ENCODE measurements around the gene PSMD6.

PSMD6 gene

GRCh38 chr3:64058566-64058965 is 35.3 kb upstream of the PSMD6 start:
- no peaks in the 10 kb centered on the region for H3K27me3 ChIP-seq (ENCODE audit: control insufficient read depth in 2 of 2, insufficient read depth in 2 of 2, low read length in 2 of 2)
- no peak overlapping the region for H3K9ac ChIP-seq (ENCODE audit: low read depth in 1 of 2, low read length in 2 of 2)
- no peak overlapping the region for H3K27ac ChIP-seq (ENCODE audit: low read depth in 2 of 2, low read length in 2 of 2)
- H3K36me3 ChIP-seq (ENCODE audit: control insufficient read depth in 2 of 2, insufficient read depth in 2 of 2, low read length in 2 of 2) = no peaks in the 10 kb centered on the region
- no peaks in the 10 kb centered on the region for H3K9me3 ChIP-seq (ENCODE audit: control insufficient read depth in 2 of 2, low read length in 2 of 2)
- no peaks in the 10 kb centered on the region for H3K4me1 ChIP-seq (ENCODE audit: control insufficient read depth in 2 of 2, insufficient read depth in 2 of 2, low read length in 2 of 2)
- no peak overlapping the region for H3K4me3 ChIP-seq (ENCODE audit: low read length in 2 of 2)

GRCh38 chr3:64057231-64057630 is 33.9 kb upstream of the PSMD6 start:
- Histone ChIP-seq H3K4me1 (ENCODE audit: control insufficient read depth in 2 of 2, insufficient read depth in 2 of 2, low read length in 2 of 2) (no peaks in the 10 kb centered on the region), H3K27me3 (ENCODE audit: control insufficient read depth in 2 of 2, insufficient read depth in 2 of 2, low read length in 2 of 2) (no peaks in the 10 kb centered on the region), H3K9ac (ENCODE audit: low read depth in 1 of 2, low read length in 2 of 2) (no peak overlapping the region), H3K9me3 (ENCODE audit: control insufficient read depth in 2 of 2, low read length in 2 of 2) (no peaks in the 10 kb centered on the region), H3K36me3 (ENCODE audit: control insufficient read depth in 2 of 2, insufficient read depth in 2 of 2, low read length in 2 of 2) (no peaks in the 10 kb centered on the region), H3K27ac (ENCODE audit: low read depth in 2 of 2, low read length in 2 of 2) (no peak overlapping the region), H3K4me3 (ENCODE audit: low read length in 2 of 2) (no peak overlapping the region)

- no peak overlapping the region for H3K27ac ChIP-seq (ENCODE audit: low read depth in 2 of 2, low read length in 2 of 2)
- no peaks in the 10 kb centered on the region for H3K4me1 ChIP-seq (ENCODE audit: control insufficient read depth in 2 of 2, insufficient read depth in 2 of 2, low read length in 2 of 2)
- no peaks in the 10 kb centered on the region for H3K36me3 ChIP-seq (ENCODE audit: control insufficient read depth in 2 of 2, insufficient read depth in 2 of 2, low read length in 2 of 2)
- H3K9ac ChIP-seq (ENCODE audit: low read depth in 1 of 2, low read length in 2 of 2) = no peak overlapping the region
- H3K4me3 ChIP-seq (ENCODE audit: low read length in 2 of 2) = no peak overlapping the region
- no peaks in the 10 kb centered on the region for H3K27me3 ChIP-seq (ENCODE audit: control insufficient read depth in 2 of 2, insufficient read depth in 2 of 2, low read length in 2 of 2)
- no peaks in the 10 kb centered on the region for H3K9me3 ChIP-seq (ENCODE audit: control insufficient read depth in 2 of 2, low read length in 2 of 2)
These were observed 33.4 kb upstream of the PSMD6 start for GRCh38 chr3:64056606-64057180.

- Histone ChIP-seq H3K36me3 (ENCODE audit: control insufficient read depth in 2 of 2, insufficient read depth in 2 of 2, low read length in 2 of 2) (no peaks in the 10 kb centered on the region), H3K27me3 (ENCODE audit: control insufficient read depth in 2 of 2, insufficient read depth in 2 of 2, low read length in 2 of 2) (no peaks in the 10 kb centered on the region), H3K4me3 (ENCODE audit: low read length in 2 of 2) (no peak overlapping the region), H3K4me1 (ENCODE audit: control insufficient read depth in 2 of 2, insufficient read depth in 2 of 2, low read length in 2 of 2) (no peaks in the 10 kb centered on the region), H3K27ac (ENCODE audit: low read depth in 2 of 2, low read length in 2 of 2) (no peak overlapping the region), H3K9me3 (ENCODE audit: control insufficient read depth in 2 of 2, low read length in 2 of 2) (no peaks in the 10 kb centered on the region), H3K9ac (ENCODE audit: low read depth in 1 of 2, low read length in 2 of 2) (no peak overlapping the region)
These were observed 31.8 kb upstream of the PSMD6 start for GRCh38 chr3:64055076-64055475.

- no peaks in the 10 kb centered on the region for H3K36me3 ChIP-seq (ENCODE audit: control insufficient read depth in 2 of 2, insufficient read depth in 2 of 2, low read length in 2 of 2)
- H3K9me3 ChIP-seq (ENCODE audit: control insufficient read depth in 2 of 2, low read length in 2 of 2) = no peaks in the 10 kb centered on the region
These were observed 31.2 kb upstream of the PSMD6 start for GRCh38 chr3:64054488-64054887.

GRCh38 chr3:64053581-64053980 is 30.3 kb upstream of the PSMD6 start:
- Histone ChIP-seq H3K4me3 (ENCODE audit: low read length in 2 of 2) (no peak overlapping the region), H3K9ac (ENCODE audit: low read depth in 1 of 2, low read length in 2 of 2) (no peak overlapping the region), H3K36me3 (ENCODE audit: control insufficient read depth in 2 of 2, insufficient read depth in 2 of 2, low read length in 2 of 2) (no peaks in the 10 kb centered on the region), H3K27ac (ENCODE audit: low read depth in 2 of 2, low read length in 2 of 2) (no peak overlapping the region), H3K9me3 (ENCODE audit: control insufficient read depth in 2 of 2, low read length in 2 of 2) (no peaks in the 10 kb centered on the region), H3K4me1 (ENCODE audit: control insufficient read depth in 2 of 2, insufficient read depth in 2 of 2, low read length in 2 of 2) (no peaks in the 10 kb centered on the region), H3K27me3 (ENCODE audit: control insufficient read depth in 2 of 2, insufficient read depth in 2 of 2, low read length in 2 of 2) (no peaks in the 10 kb centered on the region)

More at GRCh38 chr3:64054488-64054887, 31.2 kb upstream of the PSMD6 start:
- no peaks in the 10 kb centered on the region for H3K27me3 ChIP-seq (ENCODE audit: control insufficient read depth in 2 of 2, insufficient read depth in 2 of 2, low read length in 2 of 2)
- no peak overlapping the region for H3K9ac ChIP-seq (ENCODE audit: low read depth in 1 of 2, low read length in 2 of 2)
- no peak overlapping the region for H3K4me3 ChIP-seq (ENCODE audit: low read length in 2 of 2)
- H3K27ac ChIP-seq (ENCODE audit: low read depth in 2 of 2, low read length in 2 of 2) = no peak overlapping the region
- no peaks in the 10 kb centered on the region for H3K4me1 ChIP-seq (ENCODE audit: control insufficient read depth in 2 of 2, insufficient read depth in 2 of 2, low read length in 2 of 2)

- Histone ChIP-seq H3K36me3 (ENCODE audit: control insufficient read depth in 2 of 2, insufficient read depth in 2 of 2, low read length in 2 of 2) (no peaks in the 10 kb centered on the region), H3K9ac (ENCODE audit: low read depth in 1 of 2, low read length in 2 of 2) (no peak overlapping the region), H3K4me1 (ENCODE audit: control insufficient read depth in 2 of 2, insufficient read depth in 2 of 2, low read length in 2 of 2) (no peaks in the 10 kb centered on the region), H3K9me3 (ENCODE audit: control insufficient read depth in 2 of 2, low read length in 2 of 2) (no peaks in the 10 kb centered on the region), H3K27ac (ENCODE audit: low read depth in 2 of 2, low read length in 2 of 2) (no peak overlapping the region), H3K4me3 (ENCODE audit: low read length in 2 of 2) (no peak overlapping the region), H3K27me3 (ENCODE audit: control insufficient read depth in 2 of 2, insufficient read depth in 2 of 2, low read length in 2 of 2) (no peaks in the 10 kb centered on the region)
These were observed 29.8 kb upstream of the PSMD6 start for GRCh38 chr3:64053117-64053516.

GRCh38 chr3:64049832-64050231 is 26.5 kb upstream of the PSMD6 start:
- Histone ChIP-seq H3K9me3 (ENCODE audit: control insufficient read depth in 2 of 2, low read length in 2 of 2) (no peaks in the 10 kb centered on the region), H3K4me1 (ENCODE audit: control insufficient read depth in 2 of 2, insufficient read depth in 2 of 2, low read length in 2 of 2) (no peaks in the 10 kb centered on the region), H3K4me3 (ENCODE audit: low read length in 2 of 2) (no peak overlapping the region)

GRCh38 chr3:64049136-64049535 is 25.8 kb upstream of the PSMD6 start:
- Histone ChIP-seq H3K4me3 (ENCODE audit: low read length in 2 of 2) (no peak overlapping the region), H3K27ac (ENCODE audit: low read depth in 2 of 2, low read length in 2 of 2) (no peak overlapping the region), H3K4me1 (ENCODE audit: control insufficient read depth in 2 of 2, insufficient read depth in 2 of 2, low read length in 2 of 2) (no peaks in the 10 kb centered on the region), H3K9ac (ENCODE audit: low read depth in 1 of 2, low read length in 2 of 2) (no peak overlapping the region), H3K27me3 (ENCODE audit: control insufficient read depth in 2 of 2, insufficient read depth in 2 of 2, low read length in 2 of 2) (no peaks in the 10 kb centered on the region), H3K9me3 (ENCODE audit: control insufficient read depth in 2 of 2, low read length in 2 of 2) (no peaks in the 10 kb centered on the region), H3K36me3 (ENCODE audit: control insufficient read depth in 2 of 2, insufficient read depth in 2 of 2, low read length in 2 of 2) (no peaks in the 10 kb centered on the region)

More at GRCh38 chr3:64049832-64050231, 26.5 kb upstream of the PSMD6 start:
- no peak overlapping the region for H3K27ac ChIP-seq (ENCODE audit: low read depth in 2 of 2, low read length in 2 of 2)
- H3K9ac ChIP-seq (ENCODE audit: low read depth in 1 of 2, low read length in 2 of 2) = no peak overlapping the region
- H3K36me3 ChIP-seq (ENCODE audit: control insufficient read depth in 2 of 2, insufficient read depth in 2 of 2, low read length in 2 of 2) = no peaks in the 10 kb centered on the region
- H3K27me3 ChIP-seq (ENCODE audit: control insufficient read depth in 2 of 2, insufficient read depth in 2 of 2, low read length in 2 of 2) = no peaks in the 10 kb centered on the region

GRCh38 chr3:64048631-64049061 is 25.4 kb upstream of the PSMD6 start:
- Histone ChIP-seq H3K9ac (ENCODE audit: low read depth in 1 of 2, low read length in 2 of 2) (no peak overlapping the region), H3K27ac (ENCODE audit: low read depth in 2 of 2, low read length in 2 of 2) (no peak overlapping the region), H3K9me3 (ENCODE audit: control insufficient read depth in 2 of 2, low read length in 2 of 2) (no peaks in the 10 kb centered on the region), H3K27me3 (ENCODE audit: control insufficient read depth in 2 of 2, insufficient read depth in 2 of 2, low read length in 2 of 2) (no peaks in the 10 kb centered on the region), H3K4me1 (ENCODE audit: control insufficient read depth in 2 of 2, insufficient read depth in 2 of 2, low read length in 2 of 2) (no peaks in the 10 kb centered on the region), H3K36me3 (ENCODE audit: control insufficient read depth in 2 of 2, insufficient read depth in 2 of 2, low read length in 2 of 2) (no peaks in the 10 kb centered on the region), H3K4me3 (ENCODE audit: low read length in 2 of 2) (no peak overlapping the region)

GRCh38 chr3:64047787-64048186 is 24.5 kb upstream of the PSMD6 start:
- Histone ChIP-seq H3K27ac (ENCODE audit: low read depth in 2 of 2, low read length in 2 of 2) (no peak overlapping the region), H3K36me3 (ENCODE audit: control insufficient read depth in 2 of 2, insufficient read depth in 2 of 2, low read length in 2 of 2) (no peaks in the 10 kb centered on the region), H3K4me3 (ENCODE audit: low read length in 2 of 2) (no peak overlapping the region), H3K4me1 (ENCODE audit: control insufficient read depth in 2 of 2, insufficient read depth in 2 of 2, low read length in 2 of 2) (no peaks in the 10 kb centered on the region), H3K9ac (ENCODE audit: low read depth in 1 of 2, low read length in 2 of 2) (no peak overlapping the region), H3K27me3 (ENCODE audit: control insufficient read depth in 2 of 2, insufficient read depth in 2 of 2, low read length in 2 of 2) (no peaks in the 10 kb centered on the region), H3K9me3 (ENCODE audit: control insufficient read depth in 2 of 2, low read length in 2 of 2) (no peaks in the 10 kb centered on the region)
